ENCODE results near the gene OR8D4. TPM values are rescaled to one million over a fixed set of nuclear protein-coding genes. Genes with fewer than 3 reads are reported as not detected.
A peak's percentile ranks its signal among the peaks of the same experiment; 100 is the strongest.

Gene OR8D4
- total RNA-seq, 1 experiment from 2014 or later: not detected

DNA sequence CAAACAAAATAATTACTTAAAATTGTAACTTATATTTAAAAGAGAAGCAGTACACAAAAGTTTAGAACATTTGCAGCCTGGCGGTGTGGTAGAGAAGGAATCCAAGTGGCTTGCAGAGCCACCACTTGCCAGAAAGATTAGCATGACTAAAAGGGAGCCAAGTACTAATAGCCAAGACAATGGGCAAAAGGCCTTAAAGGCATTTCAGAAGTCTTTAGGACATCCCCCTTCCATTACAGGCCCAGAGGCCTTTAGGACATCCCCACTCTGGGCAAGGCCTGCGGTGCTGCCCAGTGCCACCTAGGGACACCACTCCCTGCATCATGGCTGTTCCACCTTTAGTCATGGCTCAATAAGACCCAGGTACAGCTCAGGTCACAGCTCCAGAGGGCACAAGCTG lies 48.9 kb upstream of the OR8D4 start:
- Histone ChIP-seq H3K4me2 (ENCODE audit: insufficient read depth, insufficient read length, low read length) (no peak overlapping the region), H3K14ac (ENCODE audit: insufficient read depth, low read length) (no peak overlapping the region), H2BK5ac (ENCODE audit: insufficient read length, low read length) (no peak overlapping the region), H2BK120ac (ENCODE audit: low read depth, low read length, poor library complexity, severe bottlenecking) (no peak overlapping the region), H2BK12ac (ENCODE audit: insufficient read length, low read depth, low read length) (no peak overlapping the region), H2BK20ac (ENCODE audit: low read depth, low read length, poor library complexity, severe bottlenecking) (no peak overlapping the region), H4K91ac (ENCODE audit: insufficient read length, low read depth, low read length) (no peak overlapping the region), H3K23me2 (ENCODE audit: insufficient read length, low read depth, low read length, poor library complexity, severe bottlenecking) (no peaks in the 10 kb centered on the region), H3K56ac (ENCODE audit: insufficient read length, low read depth, low read length) (no peak overlapping the region), H3K4me1 (ENCODE audit: insufficient read depth, low read length) (no peaks in the 10 kb centered on the region; the same call in 1 of the 2 replicates), H2BK15ac (ENCODE audit: low read depth, low read length) (no peak overlapping the region), H2AFZ (ENCODE audit: low read length) (no peak overlapping the region), H4K5ac (ENCODE audit: insufficient read length, low read depth, low read length) (no peak overlapping the region), H3K23ac (ENCODE audit: insufficient read length, low read depth, low read length) (no peak overlapping the region), H3K9me3 (ENCODE audit: control insufficient read depth, low read depth, low read length) (no peaks in the 10 kb centered on the region), H3T11ph (ENCODE audit: low read length) (no peak overlapping the region), H4K8ac (replicated peaks; ENCODE audit: insufficient read length, low read depth, low read length) (no peak overlapping the region), H4K20me1 (ENCODE audit: control insufficient read depth, insufficient read depth, insufficient read length) (no peaks in the 10 kb centered on the region), H3K18ac (ENCODE audit: insufficient read length, low read depth, low read length) (no peak overlapping the region), H3K79me1 (ENCODE audit: insufficient read depth, low read depth, low read length, poor library complexity, severe bottlenecking) (no peaks in the 10 kb centered on the region), H3K79me2 (ENCODE audit: insufficient read depth, low read length) (no peaks in the 10 kb centered on the region), H3K4ac (ENCODE audit: low read depth, low read length) (no peak overlapping the region), H3K9ac (ENCODE audit: extremely low read depth, insufficient read length, low read length) (no peak overlapping the region), H3K27me3 (ENCODE audit: insufficient read depth, low read length) (no peaks in the 10 kb centered on the region), H2AK5ac (ENCODE audit: insufficient read length, low read length) (no peak overlapping the region), H3K27ac (ENCODE audit: insufficient read length, low read depth, low read length) (no peak overlapping the region)
- H3K9me3 Mint-ChIP-seq: peaks cover 29 to 36% of the 10 kb centered on the region in 2 experiments
- peaks cover 3% of the 10 kb centered on the region for H3K27me3 Mint-ChIP-seq (ENCODE audit: low read depth)
- H3K4me1 Mint-ChIP-seq: peaks cover 11 to 15% of the 10 kb centered on the region in 2 experiments
- no peak overlapping the region for H3K27ac Mint-ChIP-seq
- no peak for TF ChIP-seq CTCF (conservative IDR thresholded peaks at IDR 0.05)
- peaks cover 24 to 42% (median 27%) of the 10 kb centered on the region in 3 experiments for H3K36me3 Mint-ChIP-seq (ENCODE audit: insufficient read depth in 1 of 3, low read depth in 3 of 3)
- no CpG with 5 or more reads among the region's 2 CpGs for WGBS (ENCODE audit: extremely low coverage, insufficient read length, low lambda C conversion rate)
- peak; percentile 43 for DNase-seq
- no peak overlapping the region for H3K4me3 Mint-ChIP-seq

Measured in H9 (cell line).